Left ventricle myocardium inferior (tissue), 1 donor: ENCODE results near the gene COMP. TPM values are rescaled to one million over a fixed set of nuclear protein-coding genes. Genes with fewer than 3 reads are reported as not detected.

Experiments used
- DNase-seq: peaks from one replicate; pipeline ENCODE4 v3.0.0-alpha.2; 2020
- H3K27ac ChIP-seq: fragments of 200-600 bp; replicated peaks from 2 replicates; pipeline ENCODE4 v1.8.0; 2021
- H3K27me3 ChIP-seq: fragments of 200-600 bp; 2 replicates; pipeline ENCODE4 v1.8.0; 2021; ENCODE audit warnings: low read depth
- H3K36me3 ChIP-seq: fragments of 200-600 bp; 2 replicates; pipeline ENCODE4 v1.8.0; 2021
- H3K4me1 ChIP-seq: fragments of 200-600 bp; 2 replicates; pipeline ENCODE4 v1.8.0; 2021
- H3K4me3 ChIP-seq: fragments of 200-600 bp; 2 replicates; pipeline ENCODE4 v1.8.0; 2021; ENCODE audit warnings: mild to moderate bottlenecking, moderate library complexity
- H3K9me3 ChIP-seq: fragments of 200-600 bp; replicated peaks from 2 replicates; pipeline ENCODE4 v1.8.0; 2021
- CTCF ChIP-seq: fragments of 200-600 bp; IDR thresholded peaks from 2 replicates; pipeline ENCODE4 v1.8.0; 2021; ENCODE audit warnings: antibody characterized with exemption, mild to moderate bottlenecking, borderline replicate concordance
- intact Hi-C: fragments of 100-400 bp; cut with micrococcal nuclease; formaldehyde crosslinking; loops from one replicate; pipeline ENCODE4 v1.11.0; 2022
- total RNA-seq: library from RNA; stranded (reverse); fragmentation: NEBNext Ultra II Directional; extraction: Animal tissue kit (Norgen Biotek cat#: 25700); gene quantifications from one replicate; pipeline ENCODE4 v1.2.1, GENCODE V29; 2021
- donor health status: DM: no; HTN: yes; CAD: no; lungs with severe emphysema.

COMP gene
- total RNA-seq, 1 donor from 2014 or later = 1.2 TPM

GRCh38 chr19:18809149-18809868 is 18.2 kb upstream of the COMP start:
- peak overlapping the region; percentile 58 for H3K27ac ChIP-seq
- peak; percentile 56 for DNase-seq

DNA sequence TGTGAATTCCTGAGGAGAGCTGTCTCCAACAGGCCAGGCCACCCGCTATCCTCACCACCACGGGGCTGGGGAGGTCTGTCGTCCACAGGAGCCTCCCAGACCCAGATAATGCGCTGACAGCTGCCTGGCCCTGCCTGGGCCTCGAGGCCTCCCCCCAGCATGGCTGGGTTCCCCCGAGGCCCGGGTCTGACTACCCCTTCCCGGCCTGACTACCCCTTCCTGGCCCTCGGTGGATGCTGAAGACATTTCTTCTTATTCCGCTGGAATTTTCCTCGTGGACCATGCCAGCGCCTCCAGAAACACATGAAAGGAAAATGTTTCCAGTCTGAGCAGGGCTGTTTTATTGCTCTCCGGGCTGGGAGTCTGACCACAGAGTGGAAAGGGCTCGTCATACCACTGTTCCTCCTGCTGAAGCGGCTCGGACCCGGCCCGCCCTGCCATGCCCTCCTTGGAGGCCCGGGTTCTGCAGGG is 16.8 kb upstream of the COMP start:
- Histone ChIP-seq H3K4me3 (no peak overlapping the region), H3K27ac (peak overlapping the region; percentile 57), H3K27me3 (peaks cover 43% of the 10 kb centered on the region), H3K36me3 (no peaks in the 10 kb centered on the region), H3K9me3 (no peaks in the 10 kb centered on the region), H3K4me1 (no peaks in the 10 kb centered on the region)
- intact Hi-C loops = no loop called here
- no peak for TF ChIP-seq CTCF
- DNase-seq = peak; percentile 33

More at GRCh38 chr19:18809149-18809868, 18.2 kb upstream of the COMP start:
- H3K4me1 ChIP-seq = no peaks in the 10 kb centered on the region
- peaks cover 31% of the 10 kb centered on the region for H3K27me3 ChIP-seq
- no peak for TF ChIP-seq CTCF
- intact Hi-C loops = no loop called here
- no peak overlapping the region for H3K4me3 ChIP-seq
- H3K9me3 ChIP-seq = no peaks in the 10 kb centered on the region
- H3K36me3 ChIP-seq = no peaks in the 10 kb centered on the region

- Histone ChIP-seq H3K36me3 (no peaks in the 10 kb centered on the region), H3K4me3 (no peak overlapping the region), H3K9me3 (no peaks in the 10 kb centered on the region), H3K27ac (no peak overlapping the region), H3K27me3 (peaks cover 73% of the 10 kb centered on the region), H3K4me1 (no peaks in the 10 kb centered on the region)
- DNase-seq = no peak
- intact Hi-C loops = no loop called here
- no peak for TF ChIP-seq CTCF
These were observed 13.5 kb upstream of the COMP start for GRCh38 chr19:18804643-18805042.

- no peaks in the 10 kb centered on the region for H3K4me1 ChIP-seq
- no peak for DNase-seq
- intact Hi-C loops = no loop called here
- H3K9me3 ChIP-seq = no peaks in the 10 kb centered on the region
- H3K36me3 ChIP-seq = no peaks in the 10 kb centered on the region
- peaks cover 72% of the 10 kb centered on the region for H3K27me3 ChIP-seq
- H3K4me3 ChIP-seq = no peak overlapping the region
- H3K27ac ChIP-seq = no peak overlapping the region
- TF ChIP-seq CTCF = no peak
These were observed 13.1 kb upstream of the COMP start for GRCh38 chr19:18804139-18804601.

DNA sequence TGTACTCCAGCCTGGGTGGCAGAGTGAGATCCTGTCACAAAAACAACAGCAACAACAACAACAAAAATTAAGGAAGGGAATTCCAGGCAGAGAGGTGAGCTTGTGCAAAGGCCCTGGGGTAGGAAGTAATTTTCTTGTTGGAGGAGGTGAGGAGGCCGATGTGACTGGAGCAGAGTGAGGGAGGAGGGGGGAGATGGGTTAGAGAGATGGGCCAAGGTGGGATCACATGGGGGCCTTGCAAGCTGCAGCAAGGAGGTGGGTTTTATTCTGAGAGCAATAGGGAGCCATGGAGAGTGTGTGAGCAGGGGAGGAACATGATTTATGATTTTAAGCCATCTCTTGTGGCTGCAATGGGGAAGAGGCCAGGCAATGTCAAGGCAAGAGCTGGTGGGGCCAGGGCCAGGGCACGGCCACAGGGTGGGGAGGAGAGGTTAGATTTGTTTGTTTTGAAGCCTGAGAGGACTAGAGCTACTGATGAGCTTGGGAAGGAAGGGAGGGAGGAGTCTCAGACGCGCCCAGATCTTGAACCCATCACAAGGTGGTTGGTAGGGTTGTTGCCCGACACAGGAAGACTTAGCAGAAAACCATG is 12.5 kb upstream of the COMP start:
- Histone ChIP-seq H3K27me3 (peaks cover 72% of the 10 kb centered on the region), H3K4me1 (no peaks in the 10 kb centered on the region), H3K27ac (no peak overlapping the region), H3K36me3 (no peaks in the 10 kb centered on the region), H3K9me3 (no peaks in the 10 kb centered on the region), H3K4me3 (no peak overlapping the region)
- intact Hi-C loops = no loop called here
- no peak for TF ChIP-seq CTCF
- no peak for DNase-seq
